ENCODE results near the gene PARD6B. TPM values are rescaled to one million over a fixed set of nuclear protein-coding genes. Genes with fewer than 3 reads are reported as not detected.
A peak's percentile ranks its signal among the peaks of the same experiment; 100 is the strongest.
"Not testable (repeated sequence)": the region's sequence is repeated elsewhere in the genome, so short reads cannot be mapped to it uniquely, and the experiment has no call there.

The PARD6B gene
- total RNA-seq, 1 experiment from 2014 or later = 2.1 TPM

GRCh38 chr20:50701041-50701963, 30.1 kb upstream of the PARD6B start:
- DNase-seq (ENCODE audit: low read depth) = no peak

DNA sequence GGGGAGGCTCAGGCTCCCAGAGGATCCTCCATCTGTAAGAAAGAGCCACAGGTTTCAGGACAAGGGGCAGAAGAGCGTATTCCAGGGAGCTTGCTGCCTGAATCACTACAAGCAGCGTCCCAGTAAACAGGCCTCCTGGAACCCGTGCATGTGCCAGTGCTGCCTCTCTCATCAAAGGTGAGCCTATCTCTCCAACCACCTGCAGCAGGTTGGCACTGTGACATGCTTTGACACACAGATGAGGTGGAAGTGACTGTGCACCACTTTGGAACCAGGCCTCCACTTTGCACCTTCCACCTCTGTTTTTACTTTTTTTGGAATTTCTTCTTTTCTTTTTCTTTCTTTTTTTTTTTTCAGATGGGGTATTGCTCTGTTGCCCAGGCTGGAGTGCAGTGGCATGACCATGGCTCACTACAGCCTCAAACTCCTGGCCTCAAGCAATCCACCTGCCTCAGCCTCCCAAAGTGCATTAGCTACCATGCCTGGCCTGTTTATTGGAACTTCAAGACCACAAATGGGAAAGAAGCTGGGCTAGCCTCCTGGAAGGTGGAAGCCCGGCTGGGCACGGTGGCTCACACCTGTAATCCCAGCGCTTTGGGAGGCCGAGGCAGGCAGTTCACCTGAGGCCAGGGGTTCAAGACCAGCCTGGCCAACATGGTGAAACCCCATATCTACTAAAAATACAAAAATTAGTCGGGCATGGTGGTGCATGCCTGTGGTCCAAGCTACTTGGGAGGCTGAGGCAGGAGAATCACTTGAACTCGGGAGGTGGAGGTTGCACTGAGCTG, 27.5 kb upstream of the PARD6B start:
- not testable (repeated sequence) for DNase-seq (ENCODE audit: low read depth)

GRCh38 chr20:50704514-50704913, 26.9 kb upstream of the PARD6B start:
- DNase-seq (ENCODE audit: low read depth) = no peak

DNA sequence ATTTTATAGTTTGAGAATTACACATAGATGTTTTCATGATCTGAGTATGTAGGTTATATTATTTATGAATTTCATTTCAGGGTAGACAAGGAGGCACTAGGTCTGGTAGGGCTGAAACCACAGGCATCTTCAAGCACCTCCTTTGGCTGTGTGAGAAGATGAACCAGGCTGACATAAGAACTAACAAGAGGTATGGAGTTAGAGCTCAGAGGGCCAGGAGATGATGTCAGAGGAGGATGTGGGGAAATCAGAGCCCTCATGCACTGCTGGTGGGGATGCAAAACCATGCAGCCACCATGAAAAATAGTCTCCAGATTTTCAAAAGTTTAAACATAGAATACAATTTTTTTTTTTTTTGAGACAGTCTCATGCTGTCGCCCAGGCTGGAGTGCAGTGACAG, 26.4 kb upstream of the PARD6B start:
- DNase-seq (ENCODE audit: low read depth) = peak; percentile 10

DNA sequence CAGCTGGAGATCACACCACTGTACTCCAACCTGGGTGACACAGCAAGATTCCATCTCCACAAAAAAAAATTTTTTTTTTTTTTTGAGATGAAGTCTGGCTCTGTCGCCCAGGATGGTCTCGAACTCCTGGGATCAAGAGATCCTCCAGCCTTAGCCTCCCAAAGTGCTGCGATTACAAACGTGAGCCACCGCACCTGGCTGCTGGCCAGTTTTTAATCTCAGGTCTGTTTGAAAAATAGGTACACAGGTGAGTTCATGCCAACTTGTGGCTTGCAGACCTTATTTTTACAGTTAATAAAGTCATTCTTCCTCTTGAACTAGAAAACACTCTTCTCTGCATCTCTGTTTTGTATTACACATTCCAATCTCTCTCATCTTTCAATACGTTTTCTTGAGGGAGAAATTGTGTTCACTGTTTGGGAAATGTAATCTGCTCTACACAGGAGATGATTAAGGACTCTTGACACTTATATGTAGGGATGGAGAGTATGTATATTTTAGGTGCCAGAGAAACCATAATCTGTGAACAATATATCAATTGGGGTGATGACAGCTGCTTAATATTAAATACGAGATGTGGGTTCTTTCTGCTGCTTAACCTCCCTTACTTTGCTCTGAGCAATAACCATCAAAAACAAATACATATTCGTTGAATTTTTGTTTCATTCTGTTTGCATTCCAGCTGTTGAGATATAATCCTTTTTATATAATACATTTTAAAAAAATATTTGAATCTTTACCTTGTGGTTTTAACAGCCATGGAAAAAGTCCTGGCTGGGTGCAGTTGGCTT, 22.3 kb upstream of the PARD6B start:
- DNase-seq (ENCODE audit: low read depth) = no peak

DNA sequence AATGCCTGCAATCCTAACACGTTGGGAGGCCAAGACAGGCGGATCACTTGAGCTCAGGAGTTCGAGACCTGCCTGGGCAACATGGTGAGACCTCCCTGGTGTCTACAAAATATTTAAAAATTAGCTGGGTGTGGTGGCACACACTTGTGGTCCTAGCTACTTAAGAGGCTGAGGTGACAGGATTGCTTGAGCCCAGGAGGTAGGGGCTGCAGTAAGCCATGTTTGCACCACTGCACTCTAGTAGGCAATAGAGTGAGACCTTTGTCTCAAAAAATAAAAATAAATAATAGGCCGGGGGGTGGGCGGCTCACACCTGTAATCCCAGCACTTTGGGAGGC, 21.8 kb upstream of the PARD6B start:
- DNase-seq (ENCODE audit: low read depth) = no peak

GRCh38 chr20:50710492-50711063, 20.8 kb upstream of the PARD6B start:
- DNase-seq (ENCODE audit: low read depth) = peak; percentile 31

- DNase-seq (ENCODE audit: low read depth) = no peak
These were observed 20.1 kb upstream of the PARD6B start for GRCh38 chr20:50711113-50711825.

GRCh38 chr20:50712771-50713656, 18.4 kb upstream of the PARD6B start:
- no peak for DNase-seq (ENCODE audit: low read depth)

- DNase-seq (ENCODE audit: low read depth) = peak; percentile 32
These were observed 17.7 kb upstream of the PARD6B start for GRCh38 chr20:50713657-50714101.

- not testable (repeated sequence) for DNase-seq (ENCODE audit: low read depth)
These were observed 17.0 kb upstream of the PARD6B start for GRCh38 chr20:50714426-50714825.

DNA sequence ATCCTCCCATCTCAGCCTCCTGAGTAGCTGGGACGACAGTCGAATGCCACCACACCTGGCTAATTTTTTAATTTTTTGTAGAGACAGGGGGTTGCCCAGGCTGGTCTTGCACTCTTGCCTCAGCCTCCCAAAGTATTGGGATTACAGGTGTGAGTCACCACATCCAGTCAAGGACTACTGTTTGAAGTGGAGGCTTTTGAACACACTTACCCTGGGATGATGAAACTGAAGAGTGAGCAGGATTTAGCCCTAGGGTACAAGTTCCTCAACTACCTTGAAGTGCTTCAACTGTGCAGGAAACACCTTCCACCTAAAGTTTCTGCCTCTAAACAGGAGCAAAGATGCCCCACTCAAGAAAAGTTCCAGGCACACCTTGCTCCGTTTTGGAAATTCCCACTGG, 15.7 kb upstream of the PARD6B start:
- DNase-seq (ENCODE audit: low read depth) = no peak

GRCh38 chr20:50716518-50716917, 14.9 kb upstream of the PARD6B start:
- no peak for DNase-seq (ENCODE audit: low read depth)

DNA sequence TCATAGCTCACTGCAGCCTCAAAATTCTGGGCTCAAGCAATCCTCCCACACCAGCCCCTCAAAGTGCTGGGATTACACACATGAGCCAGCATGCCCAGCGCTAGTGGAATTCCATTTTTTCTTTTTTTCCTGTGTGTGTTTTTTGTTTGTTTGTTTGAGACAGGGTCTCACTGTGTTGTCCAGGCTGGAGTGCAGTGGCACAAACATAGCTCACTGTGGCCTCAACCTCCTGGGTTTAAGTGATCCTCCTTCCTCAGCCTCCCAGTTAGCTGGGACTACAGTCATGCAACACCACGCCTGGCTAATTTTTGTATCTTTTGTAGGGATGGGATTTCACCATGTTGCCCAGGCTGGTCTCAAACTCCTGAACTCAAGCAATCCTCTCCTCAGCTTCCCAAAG, 14.1 kb upstream of the PARD6B start:
- no peak for DNase-seq (ENCODE audit: low read depth)

- no peak for DNase-seq (ENCODE audit: low read depth)
These were observed 13.2 kb upstream of the PARD6B start for GRCh38 chr20:50717974-50718761.

DNA sequence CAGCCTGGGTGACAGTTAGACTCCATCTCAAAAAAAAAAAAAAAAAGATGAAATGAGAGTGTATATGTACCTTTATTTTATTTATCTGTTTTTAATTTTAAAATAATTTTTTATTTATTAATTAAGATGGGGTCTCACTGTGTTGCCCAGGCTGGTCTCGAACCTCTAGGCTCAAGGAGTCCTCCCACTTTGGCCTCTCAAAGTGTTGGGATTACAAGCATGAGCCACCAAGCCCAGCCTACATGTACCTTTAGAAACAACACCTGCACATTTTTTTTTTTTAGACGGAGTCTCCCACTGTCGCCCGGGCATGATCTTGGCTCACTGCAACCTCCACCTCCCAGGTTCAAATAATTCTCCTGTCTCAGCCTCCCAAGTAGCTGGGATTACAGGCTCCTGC, 12.1 kb upstream of the PARD6B start:
- DNase-seq (ENCODE audit: low read depth) = no peak

DNA sequence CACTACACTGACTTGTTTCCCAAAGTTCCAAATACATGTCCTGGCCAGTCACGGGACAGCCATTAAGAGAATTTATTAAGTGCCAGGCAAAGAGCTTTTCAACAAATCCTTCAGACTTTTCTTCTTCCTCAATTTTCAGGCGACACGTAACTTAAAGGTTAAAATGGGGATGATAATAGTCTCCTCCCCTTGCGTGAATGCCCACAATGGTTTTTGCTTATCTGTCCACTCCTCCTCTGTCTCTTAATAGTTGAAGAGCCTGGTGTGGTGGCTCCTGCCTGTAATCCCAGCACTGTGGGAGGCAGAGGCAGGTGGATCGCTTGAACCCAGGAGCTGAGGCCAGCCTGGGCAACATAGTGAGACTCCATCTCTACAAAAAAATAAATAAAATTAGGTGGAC, 11.4 kb upstream of the PARD6B start:
- DNase-seq (ENCODE audit: low read depth) = no peak

DNA sequence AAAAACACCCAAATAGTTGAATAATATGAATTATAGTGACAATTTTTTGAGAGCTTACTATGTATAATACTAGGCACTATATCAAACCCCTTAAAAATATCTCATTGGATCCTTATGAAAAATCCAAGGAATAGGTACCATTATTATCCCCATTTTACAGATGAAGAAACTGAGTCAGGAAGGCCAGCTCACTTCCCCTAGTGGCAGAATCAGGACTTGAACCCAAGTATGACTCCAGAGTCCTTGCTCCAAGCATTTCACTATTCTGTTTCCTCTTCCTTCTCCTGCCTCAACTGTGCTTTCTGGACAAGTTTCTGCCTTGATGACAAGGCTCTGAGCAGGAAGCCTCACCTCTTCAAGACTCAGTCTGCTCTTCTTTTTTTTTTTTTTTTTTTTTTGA, 10.8 kb upstream of the PARD6B start:
- no peak for DNase-seq (ENCODE audit: low read depth)

DNA sequence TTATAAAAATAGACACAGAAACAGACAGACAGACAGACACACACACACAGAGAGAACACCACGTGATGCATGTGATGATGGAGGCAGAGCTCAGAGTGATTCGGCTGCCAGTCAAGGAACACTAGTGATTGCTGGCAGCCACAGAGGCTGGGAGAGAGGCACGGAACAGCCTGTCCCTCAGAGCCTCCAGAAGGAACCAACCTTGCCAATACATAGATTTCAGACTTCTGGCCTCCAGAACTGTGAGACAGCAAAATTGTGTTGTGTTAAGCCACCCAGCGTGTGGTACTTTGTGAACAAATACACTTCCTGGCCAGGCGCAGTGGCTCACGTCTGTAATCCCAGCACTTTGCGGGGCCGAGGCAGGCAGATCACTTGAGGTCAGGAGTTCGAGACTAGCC, 9.5 kb upstream of the PARD6B start:
- no peak for DNase-seq (ENCODE audit: low read depth)

Data from HT1080 (cell line).